Upper lobe of left lung (tissue), 4 donors: Measurements from ENCODE around the gene CMTM8.

ENCODE experiments used
- CTCF ChIP-seq, 6 experiments: fragments of 450-650 bp in 4 of 6; fragments of 200-600 bp in 2 of 6; sonication (generic) in 2 of 6; IDR thresholded peaks; one replicate each; pipeline ENCODE4 v1.5.1; 2016 to 2019; ENCODE audit warnings: antibody characterized with exemption in 6 of 6
- EP300 ChIP-seq, 4 donors: sonication (generic); formaldehyde crosslinking; IDR thresholded peaks; one replicate each; pipeline ENCODE4 v1.5.1; 2017; ENCODE audit warnings: antibody characterized with exemption in 4 of 4, control low read depth in 2 of 4

GRCh38 chr3:32352563-32352962 is 114.1 kb downstream of the CMTM8 start:
- TF ChIP-seq CTCF (IDR thresholded peaks at IDR 0.05) (no peak), EP300 (IDR thresholded peaks at IDR 0.05) (no peak)
